Body of pancreas (tissue), 4 donors: Measurements from ENCODE around the gene PLEKHG5. TPM values are rescaled to one million over a fixed set of nuclear protein-coding genes. Genes with fewer than 3 reads are reported as not detected.

Experiments used
- ATAC-seq: fragments of 150-250 bp; one replicate; pipeline ENCODE4 v1.9.1; 2016
- DNase-seq, 4 donors: peaks; one replicate each; pipeline ENCODE4 v3.0.0-alpha.2; 2019
- H3K27ac ChIP-seq, 4 donors: fragments of 200-600 bp; sonication (generic); 1 replicate in 3 of 4; 2 replicates in 1 of 4; pipeline versions ENCODE4 v1.5.1 to v1.6.1; 2016 to 2019; ENCODE audit warnings: mild to moderate bottlenecking in 1 of 4, mixed read lengths in 1 of 4, moderate library complexity in 1 of 4
- H3K27me3 ChIP-seq, 2 donors: fragments of 200-600 bp; sonication (generic); one replicate each; pipeline ENCODE4 v1.6.0; 2016; ENCODE audit warnings: mild to moderate bottlenecking in 1 of 2
- H3K36me3 ChIP-seq, 2 donors: fragments of 200-600 bp; sonication (generic); replicated peaks in 1 of 2; 2 replicates each; pipeline ENCODE4 v1.5.1; 2016; ENCODE audit warnings: low read depth in 2 of 2; ENCODE audit not compliant: insufficient read depth in 1 of 2
- H3K4me1 ChIP-seq: fragments of 200-600 bp; sonication (generic); one replicate; pipeline ENCODE4 v1.6.0; 2016
- H3K4me3 ChIP-seq, 2 donors: fragments of 200-600 bp; sonication (generic); 1 replicate in 1 of 2; 2 replicates in 1 of 2; pipeline ENCODE4 v1.5.1; 2016 to 2019
- H3K9me3 ChIP-seq, 3 donors: fragments of 200-600 bp; sonication (generic); 1 replicate in 2 of 3; 2 replicates in 1 of 3; pipeline ENCODE4 v1.5.1; 2016
- POLR2A ChIP-seq, 3 donors: fragments of 450-650 bp; IDR thresholded peaks; one replicate each; pipeline ENCODE4 v1.6.1; 2016; ENCODE audit warnings: antibody characterized with exemption in 3 of 3, mild to moderate bottlenecking in 2 of 3
- WGBS, 2 donors: methylation state at CpG; one replicate each; pipeline ENCODE4 v1.1.5; 2017; 5-methylcytosine and 5-hydroxymethylcytosine counted together
- intact Hi-C: fragments of 100-400 bp; cut with DNase I; formaldehyde crosslinking; loops from one replicate; pipeline ENCODE4 v1.15.1; 2023
- total RNA-seq, 2 donors: library from RNA; depleted of rRNA; stranded (reverse); fragments of >200 nt; gene quantifications; one replicate each; pipeline ENCODE4 v1.1.0, GENCODE V29; 2016
- TF ChIP-seq, protein P1 (sequence below), 7 experiments: fragments of 450-650 bp in 4 of 7; fragments of 200-600 bp in 3 of 7; sonication (generic) in 3 of 7; IDR thresholded peaks; one replicate each; pipeline ENCODE4 v1.5.1; 2016 to 2019; ENCODE audit warnings: antibody characterized with exemption in 7 of 7

The PLEKHG5 gene
- total RNA-seq, 2 donors from 2014 or later = 5.2 to 8.6 TPM

DNA sequence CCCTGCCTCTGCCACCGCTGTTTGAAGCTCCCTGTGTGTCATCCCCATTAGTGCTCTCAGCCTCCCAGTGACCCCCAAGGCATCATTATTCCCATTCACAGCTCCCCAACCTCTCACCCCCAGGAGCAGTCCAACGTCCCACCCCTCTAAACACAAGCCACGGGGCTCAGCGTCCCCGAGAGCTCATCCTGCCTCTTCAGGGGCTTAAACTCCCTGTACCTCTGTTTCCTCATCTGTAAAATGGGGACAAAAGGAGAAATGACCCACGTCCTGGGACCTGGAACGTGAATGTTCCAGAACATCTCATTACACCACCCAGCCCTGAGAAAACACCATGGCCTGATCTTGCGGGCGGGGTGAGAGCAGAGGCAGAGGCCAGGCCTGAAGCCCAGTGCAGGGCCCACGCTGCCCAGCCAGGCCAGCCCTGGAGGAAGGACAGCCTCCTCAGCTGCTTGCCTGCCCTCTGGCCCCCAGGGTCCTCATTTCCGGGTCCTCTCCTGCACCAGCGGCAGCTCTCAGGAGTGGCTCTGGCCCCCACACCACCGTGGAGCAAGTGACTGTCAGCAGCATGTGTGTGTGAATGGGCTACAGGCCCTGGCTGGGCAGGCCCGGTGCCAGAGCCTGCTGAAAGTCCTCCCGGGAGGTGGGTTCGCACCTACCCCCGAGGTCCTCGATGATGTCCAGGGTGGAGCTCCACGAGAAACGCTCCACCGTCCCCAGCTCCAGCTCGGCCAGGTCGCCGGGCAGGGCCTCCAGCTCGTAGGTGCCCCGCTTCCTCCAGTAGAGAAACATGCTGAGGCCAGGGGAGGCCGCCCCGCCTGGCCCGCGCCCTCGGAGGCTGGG is 14.1 kb upstream of the PLEKHG5 start:
- DNase-seq = no peak
- Histone ChIP-seq H3K27me3 (no peaks in the 10 kb centered on the region), H3K27ac (no peak overlapping the region), H3K9me3 (no peaks in the 10 kb centered on the region), H3K4me1 (peaks cover 5% of the 10 kb centered on the region), H3K4me3 (no peak overlapping the region), H3K36me3 (no peaks in the 10 kb centered on the region)
- TF ChIP-seq POLR2A (IDR thresholded peaks at IDR 0.05) = no peak
- TF ChIP-seq, protein P1, sequence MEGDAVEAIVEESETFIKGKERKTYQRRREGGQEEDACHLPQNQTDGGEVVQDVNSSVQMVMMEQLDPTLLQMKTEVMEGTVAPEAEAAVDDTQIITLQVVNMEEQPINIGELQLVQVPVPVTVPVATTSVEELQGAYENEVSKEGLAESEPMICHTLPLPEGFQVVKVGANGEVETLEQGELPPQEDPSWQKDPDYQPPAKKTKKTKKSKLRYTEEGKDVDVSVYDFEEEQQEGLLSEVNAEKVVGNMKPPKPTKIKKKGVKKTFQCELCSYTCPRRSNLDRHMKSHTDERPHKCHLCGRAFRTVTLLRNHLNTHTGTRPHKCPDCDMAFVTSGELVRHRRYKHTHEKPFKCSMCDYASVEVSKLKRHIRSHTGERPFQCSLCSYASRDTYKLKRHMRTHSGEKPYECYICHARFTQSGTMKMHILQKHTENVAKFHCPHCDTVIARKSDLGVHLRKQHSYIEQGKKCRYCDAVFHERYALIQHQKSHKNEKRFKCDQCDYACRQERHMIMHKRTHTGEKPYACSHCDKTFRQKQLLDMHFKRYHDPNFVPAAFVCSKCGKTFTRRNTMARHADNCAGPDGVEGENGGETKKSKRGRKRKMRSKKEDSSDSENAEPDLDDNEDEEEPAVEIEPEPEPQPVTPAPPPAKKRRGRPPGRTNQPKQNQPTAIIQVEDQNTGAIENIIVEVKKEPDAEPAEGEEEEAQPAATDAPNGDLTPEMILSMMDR (IDR thresholded peaks at IDR 0.05) = no peak
- 75 to 82% methylated on average over 7 to 31 of the region's 31 CpGs for WGBS, 2 donors
- intact Hi-C loops = no loop called here
- ATAC-seq = no peak

DNA sequence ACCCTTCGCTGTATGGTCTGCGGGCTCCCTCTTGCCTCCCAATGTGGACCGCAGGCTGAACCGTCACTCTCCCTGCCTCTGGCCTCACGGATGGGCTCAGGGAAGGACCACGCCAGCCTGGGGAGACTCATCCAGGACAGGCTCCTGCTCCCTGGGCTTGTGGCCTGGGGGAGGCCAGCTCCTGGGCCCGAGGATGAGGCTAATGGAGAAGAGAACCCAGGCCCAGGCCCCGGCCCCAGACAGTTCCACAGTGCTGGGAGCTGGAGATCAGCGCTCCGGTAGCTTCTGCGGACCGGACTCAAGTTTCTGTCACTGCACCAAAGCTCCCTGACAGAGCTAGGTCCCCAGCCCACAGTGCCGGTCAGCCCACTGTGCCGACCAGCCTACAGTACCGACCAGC is 13.4 kb upstream of the PLEKHG5 start:
- Histone ChIP-seq H3K27me3 (no peaks in the 10 kb centered on the region), H3K36me3 (no peaks in the 10 kb centered on the region), H3K4me1 (peaks cover 5% of the 10 kb centered on the region), H3K4me3 (no peak overlapping the region), H3K27ac (no peak overlapping the region), H3K9me3 (no peaks in the 10 kb centered on the region)
- TF ChIP-seq, protein P1 (IDR thresholded peaks at IDR 0.05) = no peak
- TF ChIP-seq POLR2A (IDR thresholded peaks at IDR 0.05) = no peak
- DNase-seq = no peak
- intact Hi-C loops = no loop called here
- 77 to 87% methylated on average over 8 to 15 of the region's 15 CpGs for WGBS, 2 donors
- no peak for ATAC-seq

DNA sequence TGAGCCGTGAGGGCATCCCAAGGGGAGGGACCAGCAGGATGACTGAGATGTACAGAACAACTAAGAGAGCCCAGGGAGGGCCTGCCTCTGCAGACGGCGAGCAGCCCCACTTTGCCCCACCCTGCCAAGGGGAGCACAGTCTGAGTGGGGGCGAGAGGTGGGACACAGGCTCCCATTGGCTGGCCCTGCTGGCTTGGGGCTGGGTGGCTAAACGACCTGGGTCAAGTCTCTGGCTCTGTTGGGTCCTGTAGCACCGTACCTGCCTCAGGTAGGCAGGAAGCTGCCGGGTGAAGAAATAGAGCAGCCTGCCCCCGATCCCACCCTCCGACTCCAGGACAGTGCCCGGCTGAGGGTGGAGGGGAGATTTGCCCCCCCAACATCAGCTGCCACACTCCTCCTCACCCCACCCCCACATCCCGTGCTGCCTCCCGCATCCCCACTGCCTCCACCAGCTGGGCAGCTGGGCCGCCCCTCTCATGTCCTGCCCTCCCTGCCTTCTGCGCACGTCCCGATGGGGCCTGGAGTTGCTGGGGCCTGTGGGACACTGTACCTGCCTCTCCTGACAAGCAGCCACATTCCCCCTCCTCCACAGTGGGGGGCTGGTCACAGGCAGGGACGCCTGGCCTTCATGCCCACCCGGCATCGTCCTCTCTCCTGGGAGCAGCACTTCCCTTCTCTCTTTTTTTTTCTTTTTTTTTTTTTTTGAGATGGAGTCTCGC is 12.6 kb upstream of the PLEKHG5 start:
- no peak overlapping the region for H3K27ac ChIP-seq
- 75 to 88% methylated on average over 9 to 19 of the region's 20 CpGs for WGBS, 2 donors

DNA sequence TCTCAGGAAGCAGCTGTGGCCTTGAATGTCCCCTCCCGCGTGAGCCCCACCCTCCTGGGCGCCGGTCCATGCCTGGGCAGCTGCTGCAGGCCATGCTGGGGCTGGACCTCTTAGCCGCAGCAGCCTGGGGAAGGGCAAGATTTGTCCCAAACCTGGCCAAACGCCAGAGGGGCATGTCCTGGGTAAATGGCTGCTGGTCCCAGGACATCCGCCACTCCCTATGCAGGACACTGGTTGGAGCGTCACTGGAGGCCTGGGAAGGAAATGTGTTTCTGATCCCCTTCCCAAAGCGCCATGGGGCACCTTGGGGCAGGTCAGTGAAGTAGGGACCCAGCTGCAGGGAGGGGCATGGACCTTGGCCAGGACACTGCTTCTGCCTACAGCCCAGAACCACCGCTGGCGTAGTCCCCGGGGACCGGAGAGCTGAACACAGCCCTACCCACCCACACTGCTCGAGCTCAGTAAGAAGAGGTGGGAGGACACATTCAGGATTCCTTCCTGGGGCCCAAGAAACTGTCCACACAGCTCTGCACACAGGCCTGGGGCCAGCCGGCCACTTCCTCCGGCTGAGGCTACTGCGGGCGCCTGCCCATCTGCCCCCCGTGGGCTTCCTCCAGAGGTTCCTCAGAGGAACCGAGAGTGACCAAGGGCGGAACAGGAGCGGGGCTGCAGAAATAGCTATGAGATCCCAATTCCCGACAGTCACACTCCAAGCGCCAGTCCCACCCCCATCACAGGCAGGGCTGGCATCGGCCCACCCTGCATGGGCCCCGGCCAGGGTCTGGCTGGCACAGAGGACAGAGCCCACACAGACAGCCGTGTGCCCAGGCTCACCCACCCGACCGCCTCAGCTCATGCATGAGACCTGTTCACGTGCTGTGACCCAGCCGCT is 10.8 kb upstream of the PLEKHG5 start:
- H3K36me3 ChIP-seq = no peaks in the 10 kb centered on the region
- H3K27me3 ChIP-seq = no peaks in the 10 kb centered on the region
- H3K27ac ChIP-seq = peak overlapping the region in 1 of 4 donors; percentile 11
- no peaks in the 10 kb centered on the region for H3K9me3 ChIP-seq
- H3K4me1 ChIP-seq = peaks cover 8% of the 10 kb centered on the region
- no peak overlapping the region for H3K4me3 ChIP-seq
- ATAC-seq = no peak
- intact Hi-C loops = no loop called here
- 67 to 68% methylated on average over 5 to 30 of the region's 31 CpGs for WGBS, 2 donors
- DNase-seq = peak in 2 of 4 donors; percentile 32 to 44
- TF ChIP-seq POLR2A (IDR thresholded peaks at IDR 0.05) = no peak
- TF ChIP-seq, protein P1 (IDR thresholded peaks at IDR 0.05) = no peak

More for the DNA sequence above, 12.6 kb upstream of the PLEKHG5 start:
- TF ChIP-seq, protein P1 (IDR thresholded peaks at IDR 0.05) = no peak
- no peak for TF ChIP-seq POLR2A (IDR thresholded peaks at IDR 0.05)
- DNase-seq = no peak
- intact Hi-C loops = no loop called here
- Histone ChIP-seq H3K4me3 (no peak overlapping the region), H3K4me1 (peaks cover 5% of the 10 kb centered on the region), H3K36me3 (no peaks in the 10 kb centered on the region), H3K9me3 (no peaks in the 10 kb centered on the region), H3K27me3 (no peaks in the 10 kb centered on the region)
- no peak for ATAC-seq
